ENCODE data around the gene HPCAL1.

Gene HPCAL1

GRCh38 chr2:10302479-10303180 is at the start of gene HPCAL1:
TSS of gene HPCAL1 (plus strand) at chr2:10302904. CDS start at chr2:10419758, 116,854 bp downstream.
- ChIA-PET CTCF (interaction anchor here (0.7 to 3.1 kb wide), 13 partner anchors 10 to 178 kb away, joined by 3 to 14 read pairs (median 5); no protein-coding TSS in a partner anchor), POLR2A (interaction anchor here (0.7 kb wide), 1 partner anchor 24 kb away, joined by 3 read pairs; no protein-coding TSS in a partner anchor)
- TF ChIP-seq, protein P1, sequence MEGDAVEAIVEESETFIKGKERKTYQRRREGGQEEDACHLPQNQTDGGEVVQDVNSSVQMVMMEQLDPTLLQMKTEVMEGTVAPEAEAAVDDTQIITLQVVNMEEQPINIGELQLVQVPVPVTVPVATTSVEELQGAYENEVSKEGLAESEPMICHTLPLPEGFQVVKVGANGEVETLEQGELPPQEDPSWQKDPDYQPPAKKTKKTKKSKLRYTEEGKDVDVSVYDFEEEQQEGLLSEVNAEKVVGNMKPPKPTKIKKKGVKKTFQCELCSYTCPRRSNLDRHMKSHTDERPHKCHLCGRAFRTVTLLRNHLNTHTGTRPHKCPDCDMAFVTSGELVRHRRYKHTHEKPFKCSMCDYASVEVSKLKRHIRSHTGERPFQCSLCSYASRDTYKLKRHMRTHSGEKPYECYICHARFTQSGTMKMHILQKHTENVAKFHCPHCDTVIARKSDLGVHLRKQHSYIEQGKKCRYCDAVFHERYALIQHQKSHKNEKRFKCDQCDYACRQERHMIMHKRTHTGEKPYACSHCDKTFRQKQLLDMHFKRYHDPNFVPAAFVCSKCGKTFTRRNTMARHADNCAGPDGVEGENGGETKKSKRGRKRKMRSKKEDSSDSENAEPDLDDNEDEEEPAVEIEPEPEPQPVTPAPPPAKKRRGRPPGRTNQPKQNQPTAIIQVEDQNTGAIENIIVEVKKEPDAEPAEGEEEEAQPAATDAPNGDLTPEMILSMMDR (IDR thresholded peaks at IDR 0.05; ENCODE audit: insufficient read depth, low read length, missing control alignments), result peak; percentile 54
- DNase-seq (ENCODE audit: low read depth, low spot score), result no peak
- H3K4me3 ChIP-seq (ENCODE audit: low read depth, low read length), result peak within 1 kb of the TSS; percentile 69

- no peak for DNase-seq (ENCODE audit: low read depth, low spot score)
- ChIA-PET POLR2A (no interaction called here), CTCF (no interaction called here)
- TF ChIP-seq, protein P1 (IDR thresholded peaks at IDR 0.05; ENCODE audit: insufficient read depth, low read length, missing control alignments), result no peak
- no peak overlapping the region for H3K4me3 ChIP-seq (ENCODE audit: low read depth, low read length)
Measured at GRCh38 chr2:10253596-10254372, 48.9 kb upstream of the HPCAL1 start.

DNA sequence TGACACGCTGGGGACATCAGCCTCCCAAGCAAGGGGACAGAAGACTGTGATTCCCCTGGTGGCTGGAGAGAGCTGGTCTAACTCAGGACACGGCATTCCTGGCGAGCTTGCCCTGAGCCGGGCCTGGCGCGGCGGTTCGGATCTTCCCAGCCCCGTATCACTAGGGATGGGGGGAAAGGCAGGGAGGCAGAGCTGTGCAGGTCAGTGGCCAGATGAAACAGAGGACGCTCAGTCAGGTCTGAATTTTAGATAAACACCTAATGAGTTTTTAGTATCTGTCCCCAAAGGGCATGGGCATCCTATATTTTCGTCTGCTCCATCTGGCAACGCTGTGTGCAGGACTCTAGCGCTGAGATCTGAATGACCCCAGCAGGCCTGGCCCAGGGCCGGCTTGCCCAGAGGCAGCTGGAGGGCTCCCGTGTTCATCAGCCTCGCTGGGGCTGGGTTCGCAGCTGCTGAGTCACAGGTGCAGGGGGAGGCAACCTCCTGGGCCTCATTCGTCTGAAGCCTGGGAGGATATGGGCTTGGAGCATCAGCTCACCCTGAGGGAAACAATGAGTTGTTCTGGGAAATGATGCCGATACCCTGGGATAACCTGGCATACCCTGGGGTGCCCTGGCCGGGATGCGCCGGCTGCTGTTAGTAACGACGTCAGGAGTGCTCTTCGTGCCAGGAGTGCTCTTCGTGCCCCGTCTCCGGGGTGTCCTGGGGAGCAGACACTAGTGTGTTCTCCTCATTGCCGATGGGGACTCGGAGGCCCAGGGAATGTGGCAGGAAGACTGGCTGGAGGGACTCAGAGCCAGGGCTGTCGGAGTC is 48.1 kb upstream of the HPCAL1 start:
- CTCF ChIA-PET, result no interaction called here
- no peak overlapping the region for H3K4me3 ChIP-seq (ENCODE audit: low read depth, low read length)
- DNase-seq (ENCODE audit: low read depth, low spot score), result no peak
- TF ChIP-seq, protein P1 (IDR thresholded peaks at IDR 0.05; ENCODE audit: insufficient read depth, low read length, missing control alignments), result no peak
- POLR2A ChIA-PET, result no interaction called here

DNA sequence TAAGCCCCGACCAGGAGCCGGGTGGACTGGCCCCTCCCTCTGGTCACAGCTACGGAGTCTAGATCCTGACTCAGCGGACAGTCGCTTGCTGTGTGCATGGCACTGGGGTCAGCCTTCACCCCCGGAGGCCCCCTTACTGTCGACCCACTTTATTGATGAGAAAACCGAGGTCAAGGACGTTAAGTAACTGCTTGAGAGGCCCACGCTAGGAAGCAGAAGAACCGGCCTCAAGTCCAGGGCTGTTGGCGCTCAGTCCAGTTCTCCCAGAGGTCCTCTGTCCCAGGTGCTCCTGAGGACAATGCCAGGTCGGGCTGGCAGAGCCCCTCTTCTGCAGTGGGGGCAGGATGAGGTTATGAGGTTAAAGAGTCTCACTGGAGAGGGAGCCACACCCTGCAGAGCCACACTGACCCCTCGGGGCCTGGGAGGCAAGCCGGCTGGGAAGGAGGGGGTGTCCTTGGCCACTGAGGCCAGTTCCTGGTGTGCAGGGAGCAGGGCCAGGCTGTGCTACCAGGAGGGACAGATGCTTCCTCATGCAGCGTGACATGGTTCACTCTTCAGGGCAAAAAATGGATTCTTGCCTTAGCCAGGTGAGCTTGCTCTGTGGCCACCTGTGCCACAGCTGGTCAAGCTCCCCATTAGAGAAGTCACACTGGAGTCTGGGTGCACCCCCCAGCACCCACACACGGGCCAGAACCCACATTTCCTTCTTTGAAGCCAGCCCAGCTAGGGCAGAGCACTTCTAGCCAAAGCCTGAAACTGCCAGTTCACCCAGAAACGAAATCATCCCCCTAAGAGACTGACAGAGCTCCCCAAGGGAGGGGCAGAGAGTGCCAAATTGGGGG is 47.3 kb upstream of the HPCAL1 start:
- H3K4me3 ChIP-seq (ENCODE audit: low read depth, low read length), result no peak overlapping the region
- CTCF ChIA-PET, result no interaction called here
- POLR2A ChIA-PET, result no interaction called here
- TF ChIP-seq, protein P1 (IDR thresholded peaks at IDR 0.05; ENCODE audit: insufficient read depth, low read length, missing control alignments), result no peak
- DNase-seq (ENCODE audit: low read depth, low spot score), result no peak

- CTCF ChIA-PET, result no interaction called here
Measured at GRCh38 chr2:10256031-10256514, 46.6 kb upstream of the HPCAL1 start.

More at GRCh38 chr2:10256031-10256514, 46.6 kb upstream of the HPCAL1 start:
- TF ChIP-seq, protein P1 (IDR thresholded peaks at IDR 0.05; ENCODE audit: insufficient read depth, low read length, missing control alignments), result no peak
- H3K4me3 ChIP-seq (ENCODE audit: low read depth, low read length), result no peak overlapping the region
- POLR2A ChIA-PET, result no interaction called here
- no peak for DNase-seq (ENCODE audit: low read depth, low spot score)

All from AG04449 (cell line).